SK-N-SH (cell line): Measurements from ENCODE around the gene EDIL3. TPM values are rescaled to one million over a fixed set of nuclear protein-coding genes. Genes with fewer than 3 reads are reported as not detected.

Experiments
- CTCF ChIA-PET: fragments of 300-600, 350-600 bp; formaldehyde crosslinking; extraction: SDS; loops from one replicate; lab custom pipeline; 2021; lab: Yijun Ruan, JAX
- POLR2A ChIA-PET: fragments of 350-600 bp; sonication (Branson Sonifier 250); formaldehyde crosslinking; extraction: SDS; loops from one replicate; lab custom pipeline; 2020; ENCODE audit warnings: antibody characterized with exemption, inconsistent platforms; lab: Yijun Ruan, JAX
- DNase-seq: peaks from one replicate; pipeline ENCODE4 v3.0.0; 2012
- H2AFZ ChIP-seq: fragments of 200-600 bp; sonication (generic); 2 replicates; pipeline ENCODE4 v1.8.1; 2016; ENCODE audit warnings: antibody characterized with exemption, mild to moderate bottlenecking, low read depth
- H3F3A ChIP-seq: fragments of 200-600 bp; sonication (generic); replicated peaks from 2 replicates; pipeline ENCODE3; 2016; ENCODE audit warnings: antibody characterized with exemption, mild to moderate bottlenecking; ENCODE audit not compliant: insufficient read depth
- H3K27ac ChIP-seq, 2 experiments: fragments of 200-500 bp in 1 of 2; fragments of 200-600 bp in 1 of 2; sonication (Bioruptor generic) in 1 of 2; sonication (generic), shearing (Covaris generic) in 1 of 2; 2 replicates each; pipeline versions ENCODE4 v1.5.1 to v1.6.1; 2014 to 2016; ENCODE audit warnings: low read depth in 2 of 2, inconsistent platforms in 1 of 2, low read length in 1 of 2, mild to moderate bottlenecking in 1 of 2, mixed read lengths in 1 of 2
- H3K27me3 ChIP-seq: fragments of 200-600 bp; sonication (generic), shearing (Covaris generic); 2 replicates; pipeline ENCODE4 v1.6.1; 2016; ENCODE audit warnings: mixed run types; ENCODE audit not compliant: insufficient read depth
- H3K36me3 ChIP-seq, 2 experiments: fragments of 200-500 bp in 1 of 2; fragments of 200-600 bp in 1 of 2; sonication (Bioruptor generic) in 1 of 2; sonication (generic) in 1 of 2; replicated peaks in 1 of 2; 2 replicates each; pipeline versions ENCODE3 to v1.5.1; 2014 to 2016; ENCODE audit warnings: low read length in 1 of 2, mild to moderate bottlenecking in 1 of 2; ENCODE audit not compliant: insufficient read depth in 2 of 2, control insufficient read depth in 1 of 2
- H3K4me1 ChIP-seq, 2 experiments: fragments of 200-500 bp in 1 of 2; fragments of 200-600 bp in 1 of 2; sonication (Bioruptor generic) in 1 of 2; sonication (generic), shearing (Covaris generic) in 1 of 2; 2 replicates each; pipeline versions ENCODE4 v1.5.1 to v1.6.1; 2014 to 2016; ENCODE audit warnings: low read depth in 1 of 2, low read length in 1 of 2, mixed run types in 1 of 2; ENCODE audit not compliant: insufficient read depth in 2 of 2, control insufficient read depth in 1 of 2
- H3K4me2 ChIP-seq: fragments of 200-600 bp; sonication (generic), shearing (Covaris generic); 2 replicates; pipeline ENCODE4 v1.6.1; 2017; ENCODE audit warnings: mixed run types
- H3K4me3 ChIP-seq, 2 experiments: fragments of 200-500 bp in 1 of 2; fragments of 200-600 bp in 1 of 2; sonication (Bioruptor generic) in 1 of 2; sonication (generic), shearing (Covaris generic) in 1 of 2; 2 replicates each; pipeline versions ENCODE4 v1.5.1 to v1.8.1; 2014 to 2016; ENCODE audit warnings: low read depth in 2 of 2, inconsistent platforms in 1 of 2, low read length in 1 of 2, mild to moderate bottlenecking in 1 of 2, mixed read lengths in 1 of 2, moderate library complexity in 1 of 2
- H3K79me2 ChIP-seq: fragments of 200-600 bp; sonication (generic); 2 replicates; pipeline ENCODE4 v1.8.1; 2017; ENCODE audit warnings: mild to moderate bottlenecking; ENCODE audit not compliant: insufficient read depth
- H3K9ac ChIP-seq: fragments of 200-600 bp; sonication (generic); 2 replicates; pipeline ENCODE4 v1.6.1; 2017; ENCODE audit warnings: mixed run types
- H3K9me2 ChIP-seq: fragments of 200-600 bp; sonication (generic); 2 replicates; pipeline ENCODE4 v1.6.1; 2017; ENCODE audit warnings: mixed run types
- H3K9me3 ChIP-seq: fragments of 200-600 bp; sonication (generic); 2 replicates; pipeline ENCODE4 v1.6.1; 2017; ENCODE audit warnings: mixed run types, mild to moderate bottlenecking, moderate library complexity
- H4K20me1 ChIP-seq: fragments of 200-600 bp; sonication (generic); 2 replicates; pipeline ENCODE4 v1.6.1; 2017; ENCODE audit warnings: mild to moderate bottlenecking, mixed run types; ENCODE audit not compliant: insufficient read depth
- CHD2 ChIP-seq: fragments of 150-350 bp; IDR thresholded peaks from 2 replicates; pipeline ENCODE4 v1.6.1; 2018; ENCODE audit warnings: low read length; ENCODE audit not compliant: partially characterized antibody
- CTCF ChIP-seq: fragments of 200-600 bp; sonication (generic); IDR thresholded peaks from 2 replicates; pipeline ENCODE4 v1.6.1; 2017; ENCODE audit warnings: antibody characterized with exemption, mild to moderate bottlenecking, moderate library complexity
- ELF1 ChIP-seq: IDR thresholded peaks from 2 replicates; pipeline ENCODE4 v1.4.0; 2012
- GABPA ChIP-seq: IDR thresholded peaks from 2 replicates; pipeline ENCODE4 v1.4.0; 2012; ENCODE audit warnings: low read depth, mild to moderate bottlenecking
- GATA2 ChIP-seq: sonication (generic); formaldehyde crosslinking; IDR thresholded peaks from 2 replicates; pipeline ENCODE4 v1.5.0; 2020; ENCODE audit warnings: mild to moderate bottlenecking, missing genetic modification reagents
- IRF3 ChIP-seq: fragments of 150-350 bp; IDR thresholded peaks from 2 replicates; pipeline ENCODE4 v1.6.1; 2016; ENCODE audit warnings: mild to moderate bottlenecking, low read depth, low read length
- MEF2A ChIP-seq: IDR thresholded peaks from 2 replicates; pipeline ENCODE4 v1.4.0; 2012; ENCODE audit warnings: low read depth, borderline replicate concordance
- NFIC ChIP-seq: IDR thresholded peaks from 2 replicates; pipeline ENCODE4 v1.4.0; 2012; ENCODE audit warnings: borderline replicate concordance
- NRF1 ChIP-seq: IDR thresholded peaks from 2 replicates; pipeline ENCODE4 v1.6.1; 2012; ENCODE audit warnings: low read depth, mild to moderate bottlenecking, low read length
- PBX3 ChIP-seq: IDR thresholded peaks from 2 replicates; pipeline ENCODE4; 2012
- POLR2AphosphoS5 ChIP-seq: IDR thresholded peaks from 2 replicates; pipeline ENCODE4 v1.6.1; 2012; ENCODE audit warnings: low read depth, low read length
- REST ChIP-seq: IDR thresholded peaks from 2 replicates; pipeline ENCODE4 v1.6.1; 2012; ENCODE audit warnings: mild to moderate bottlenecking, low read depth, low read length, moderate library complexity
- SMC3 ChIP-seq: IDR thresholded peaks from 2 replicates; pipeline ENCODE4 v1.6.1; 2012; ENCODE audit warnings: low read depth, low read length, improper control_type of control experiment
- TAF1 ChIP-seq: IDR thresholded peaks from 2 replicates; pipeline ENCODE4 v1.6.1; 2012; ENCODE audit warnings: low read depth, mild to moderate bottlenecking, low read length, moderate library complexity, borderline replicate concordance
- TCF12 ChIP-seq: IDR thresholded peaks from 2 replicates; pipeline ENCODE4 v1.4.0; 2012
- USF1 ChIP-seq: IDR thresholded peaks from 2 replicates; pipeline ENCODE4 v1.4.0; 2012; ENCODE audit warnings: low read depth, borderline replicate concordance
- ZBTB33 ChIP-seq: IDR thresholded peaks from 2 replicates; pipeline ENCODE4 v1.4.0; 2012; ENCODE audit warnings: low read depth, borderline replicate concordance
- WGBS: methylation state at CpG from one replicate; pipeline ENCODE4 v1.1.6; 2017; ENCODE audit warnings: low lambda C conversion rate; 5-methylcytosine and 5-hydroxymethylcytosine counted together
- polyA plus RNA-seq, 3 experiments: library from polyadenylated mRNA; depleted of rRNA; stranded (reverse); fragments of >200 nt; gene quantifications; 2 replicates each; pipeline ENCODE4 v1.2.3, GENCODE V29; 2012

Gene EDIL3
- polyA plus RNA-seq, 1 of the 3 experiments (the other 2 are of a cell fraction) = 51.5 TPM

GRCh38 chr5:84372066-84372695 lies 12.5 kb downstream of the EDIL3 start (continued):
- no peak for TF ChIP-seq GATA2 (CRISPR knock-in tag)
- TF ChIP-seq TAF1 = no peak
- no peak for TF ChIP-seq NRF1
- no peak for TF ChIP-seq ZBTB33
- peak; percentile 43 for TF ChIP-seq PBX3
- TF ChIP-seq GABPA = no peak
- peak; percentile 83 for TF ChIP-seq NFIC
- TF ChIP-seq SMC3 = no peak

- no peak for DNase-seq
- Histone ChIP-seq H3K9ac (no peak overlapping the region), H3K27ac (no peak overlapping the region; a peak in 1 of 4 replicates), H4K20me1 (no peaks in the 10 kb centered on the region), H3F3A (peaks cover 19% of the 10 kb centered on the region), H3K9me2 (no peaks in the 10 kb centered on the region), H3K9me3 (peaks cover 5% of the 10 kb centered on the region; the same call in 1 of the 2 replicates), H3K27me3 (no peaks in the 10 kb centered on the region), H3K4me1 (peaks cover 0 to 9% of the 10 kb centered on the region in 2 experiments; a peak in 2 of 4 replicates), H3K36me3 (peaks cover 0 to 28% of the 10 kb centered on the region in 2 experiments), H3K4me2 (no peak overlapping the region), H3K79me2 (peaks cover 83% of the 10 kb centered on the region), H3K4me3 (no peak overlapping the region), H2AFZ (no peak overlapping the region)
- WGBS = 84% methylated on average over 2 of the region's 2 CpGs
- ChIA-PET POLR2A (no interaction called here), CTCF (no interaction called here)
- TF ChIP-seq GATA2 (CRISPR knock-in tag) (no peak), POLR2AphosphoS5 (no peak), CHD2 (no peak), CTCF (no peak), USF1 (no peak), NRF1 (no peak), ELF1 (no peak), TCF12 (no peak), MEF2A (no peak), REST (no peak), IRF3 (no peak), ZBTB33 (no peak), SMC3 (no peak), GABPA (no peak)
Observed at GRCh38 chr5:84370176-84370575, 14.5 kb downstream of the EDIL3 start.
